AG09309 (cell line): ENCODE measurements around the gene LRP1-AS.

Source experiments
- DNase-seq: peaks from one replicate; pipeline ENCODE4 v3.0.0-alpha.2; 2010; ENCODE audit warnings: low read depth
- H3K4me3 ChIP-seq: 2 replicates; pipeline ENCODE4 v1.5.1; 2011; ENCODE audit warnings: mild to moderate bottlenecking, low read depth, low read length, moderate library complexity; ENCODE audit not compliant: control insufficient read depth
- TF ChIP-seq, protein P1 (sequence below): IDR thresholded peaks from 2 replicates; pipeline ENCODE4 v1.5.1; 2011; ENCODE audit warnings: mild to moderate bottlenecking, low read depth, low read length, inconsistent platforms; ENCODE audit not compliant: insufficient read depth, control insufficient read depth; ENCODE audit errors: missing control alignments

The LRP1-AS gene

DNA sequence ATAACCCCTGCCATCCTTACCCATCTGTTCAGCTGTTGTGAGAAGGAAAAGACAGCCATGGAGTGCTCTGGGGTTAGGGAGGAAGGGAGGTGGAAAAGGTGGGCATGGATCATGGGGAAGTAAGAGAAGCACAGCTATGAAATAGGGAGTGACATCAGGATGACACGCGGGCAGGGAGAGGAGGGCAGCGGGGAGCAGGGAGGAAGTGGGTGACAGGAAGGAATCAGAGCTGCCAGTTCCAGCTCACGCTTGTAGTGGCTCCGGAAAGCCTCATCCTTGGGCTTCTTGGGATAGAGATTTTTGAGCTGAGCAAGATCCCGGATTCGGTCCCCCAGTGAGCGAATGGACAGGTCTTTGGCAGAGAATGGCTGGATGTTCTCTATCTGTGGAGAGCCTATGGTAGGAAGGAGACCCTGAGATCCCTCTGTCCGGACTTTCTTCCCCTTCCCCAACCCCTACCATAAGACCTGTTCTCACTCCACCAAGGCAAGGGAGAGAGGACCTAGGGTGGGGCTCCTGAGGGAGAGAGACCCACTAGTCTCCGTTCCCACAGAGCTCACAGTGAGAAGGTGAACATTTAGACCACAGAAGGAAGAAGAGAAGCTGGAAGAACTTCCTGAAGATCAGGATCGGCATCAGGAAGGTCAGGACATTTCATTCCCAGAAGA, 48.2 kb downstream of the LRP1-AS start:
- no peak for DNase-seq
- TF ChIP-seq, protein P1, sequence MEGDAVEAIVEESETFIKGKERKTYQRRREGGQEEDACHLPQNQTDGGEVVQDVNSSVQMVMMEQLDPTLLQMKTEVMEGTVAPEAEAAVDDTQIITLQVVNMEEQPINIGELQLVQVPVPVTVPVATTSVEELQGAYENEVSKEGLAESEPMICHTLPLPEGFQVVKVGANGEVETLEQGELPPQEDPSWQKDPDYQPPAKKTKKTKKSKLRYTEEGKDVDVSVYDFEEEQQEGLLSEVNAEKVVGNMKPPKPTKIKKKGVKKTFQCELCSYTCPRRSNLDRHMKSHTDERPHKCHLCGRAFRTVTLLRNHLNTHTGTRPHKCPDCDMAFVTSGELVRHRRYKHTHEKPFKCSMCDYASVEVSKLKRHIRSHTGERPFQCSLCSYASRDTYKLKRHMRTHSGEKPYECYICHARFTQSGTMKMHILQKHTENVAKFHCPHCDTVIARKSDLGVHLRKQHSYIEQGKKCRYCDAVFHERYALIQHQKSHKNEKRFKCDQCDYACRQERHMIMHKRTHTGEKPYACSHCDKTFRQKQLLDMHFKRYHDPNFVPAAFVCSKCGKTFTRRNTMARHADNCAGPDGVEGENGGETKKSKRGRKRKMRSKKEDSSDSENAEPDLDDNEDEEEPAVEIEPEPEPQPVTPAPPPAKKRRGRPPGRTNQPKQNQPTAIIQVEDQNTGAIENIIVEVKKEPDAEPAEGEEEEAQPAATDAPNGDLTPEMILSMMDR: no peak
- no peak overlapping the region for H3K4me3 ChIP-seq

DNA sequence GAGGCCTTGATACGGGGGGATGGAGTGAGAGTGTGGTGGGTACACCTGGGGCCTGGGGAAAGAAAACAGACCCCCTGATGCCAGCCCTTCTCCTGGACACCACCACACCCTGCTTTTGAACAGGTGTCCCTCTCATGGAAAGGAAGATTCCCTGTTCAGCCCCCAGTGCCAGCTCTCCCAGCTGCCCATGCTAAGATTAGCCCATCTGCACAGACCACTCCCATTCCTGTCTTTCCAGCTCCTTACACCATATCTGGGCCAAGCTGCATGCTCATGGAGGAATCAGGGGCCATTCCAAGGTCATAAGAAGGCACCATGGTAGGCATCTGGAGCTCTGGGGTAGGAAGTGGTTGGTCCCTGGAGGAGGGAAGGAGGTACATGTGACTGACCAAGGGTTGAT, 48.9 kb downstream of the LRP1-AS start:
- TF ChIP-seq, protein P1: no peak
- H3K4me3 ChIP-seq: no peak overlapping the region
- DNase-seq: no peak

DNA sequence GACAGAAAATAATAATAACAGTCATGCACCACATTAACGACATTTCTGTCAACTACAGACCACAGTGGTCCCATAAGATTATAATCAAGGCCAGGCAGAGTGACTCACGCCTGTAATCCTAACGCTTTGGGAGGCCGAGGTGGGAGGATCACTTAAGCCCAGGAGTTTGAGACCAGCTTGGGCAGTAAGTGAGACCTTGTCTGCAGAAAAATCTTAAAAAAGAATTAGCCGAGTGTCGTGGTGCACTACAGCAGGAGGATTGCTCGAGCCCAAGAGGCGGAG, 49.9 kb downstream of the LRP1-AS start:
- TF ChIP-seq, protein P1: no peak
- no peak for DNase-seq

DNA sequence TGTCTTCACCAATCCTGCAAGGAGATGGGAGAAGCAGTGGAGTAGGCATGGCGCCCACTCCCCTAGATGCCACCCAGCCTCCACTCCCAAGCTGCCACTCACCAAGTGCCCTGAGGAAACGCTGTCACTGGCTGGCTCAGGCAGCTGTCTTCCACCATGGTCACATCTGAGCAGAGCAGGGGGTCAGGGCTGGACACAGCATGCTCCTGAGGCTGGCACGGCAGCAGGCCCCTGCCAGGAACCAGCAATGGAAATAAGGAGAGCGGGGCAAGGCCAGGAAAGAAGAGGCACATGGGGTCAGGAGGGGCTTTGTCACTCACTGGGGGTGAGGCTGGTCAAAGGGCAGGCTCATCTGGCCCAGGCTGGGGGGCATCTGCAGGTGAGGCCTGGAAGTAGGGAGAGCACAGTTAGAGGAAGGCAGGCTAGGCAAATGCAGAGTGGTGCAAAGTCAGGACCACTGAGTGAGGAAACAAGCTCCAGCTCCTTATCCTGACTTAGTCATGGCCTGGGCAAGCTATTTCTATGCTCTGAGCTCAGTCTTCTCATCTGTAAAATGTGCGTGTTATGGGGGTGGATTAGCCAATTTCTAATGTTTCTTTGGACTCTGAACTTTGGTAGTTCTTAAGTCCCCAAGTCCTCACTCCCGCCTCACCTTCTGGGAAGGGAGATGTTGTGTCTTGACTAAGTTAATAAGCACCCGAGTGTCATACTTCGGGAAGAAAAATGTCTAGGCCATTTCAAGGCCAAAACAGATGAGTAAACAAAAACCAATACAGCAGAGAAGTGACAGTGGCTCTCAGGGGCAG, 50.5 kb downstream of the LRP1-AS start:
- TF ChIP-seq, protein P1: no peak
- DNase-seq: no peak
- no peak overlapping the region for H3K4me3 ChIP-seq

More for the DNA sequence above, 49.9 kb downstream of the LRP1-AS start:
- H3K4me3 ChIP-seq: no peak overlapping the region

DNA sequence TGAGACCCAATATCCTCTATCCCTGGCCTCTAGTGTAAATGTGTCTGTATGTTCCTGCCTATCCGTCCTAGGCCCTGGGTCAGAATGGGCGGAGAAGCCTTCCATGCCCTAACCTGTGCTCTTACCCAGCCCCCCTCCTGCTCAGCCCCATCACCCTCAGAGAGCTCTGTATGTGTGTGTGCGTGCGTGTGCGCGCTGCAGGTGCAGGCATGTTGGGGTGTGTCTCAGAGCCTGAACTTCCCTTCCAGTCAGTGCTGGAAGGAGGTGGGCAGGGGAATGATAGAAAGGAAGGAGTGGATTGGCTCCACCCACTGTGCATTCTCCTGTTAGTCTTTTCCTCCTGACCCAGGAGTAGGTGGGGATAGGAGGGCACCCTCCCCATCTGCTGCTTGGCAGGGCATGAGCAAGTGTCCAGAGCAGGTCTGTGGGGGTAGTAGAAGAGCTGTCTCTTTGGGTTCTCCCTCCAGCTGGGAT, 51.3 kb downstream of the LRP1-AS start:
- no peak for DNase-seq

DNA sequence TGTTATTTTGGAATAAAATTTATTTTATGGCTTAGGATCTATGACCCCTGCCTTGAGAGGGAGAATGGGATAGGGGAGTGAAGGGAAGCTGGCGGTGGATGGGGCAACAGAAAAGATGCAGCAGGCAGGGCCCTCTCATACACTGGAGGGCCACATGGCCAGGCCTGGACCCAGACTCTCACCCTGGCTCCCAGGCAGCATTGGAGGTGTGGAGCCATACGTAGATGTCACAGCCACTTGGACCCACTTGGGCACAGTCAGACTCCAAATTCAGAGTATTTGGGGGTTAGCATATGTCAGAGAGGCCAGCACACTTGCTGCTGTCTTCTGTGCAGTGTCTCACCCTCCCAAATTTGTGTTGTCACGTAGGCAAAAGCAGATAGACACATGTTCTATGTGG, 52.0 kb downstream of the LRP1-AS start:
- DNase-seq: no peak
- TF ChIP-seq, protein P1: no peak
- no peak overlapping the region for H3K4me3 ChIP-seq

More for the DNA sequence above, 51.3 kb downstream of the LRP1-AS start:
- no peak overlapping the region for H3K4me3 ChIP-seq
- TF ChIP-seq, protein P1: no peak
